Measurements from ENCODE around the gene RBFOX1. TPM values are rescaled to one million over a fixed set of nuclear protein-coding genes. Genes with fewer than 3 reads are reported as not detected.

The RBFOX1 gene
- total RNA-seq, 1 donor from 2014 or later = 0.84 TPM

DNA sequence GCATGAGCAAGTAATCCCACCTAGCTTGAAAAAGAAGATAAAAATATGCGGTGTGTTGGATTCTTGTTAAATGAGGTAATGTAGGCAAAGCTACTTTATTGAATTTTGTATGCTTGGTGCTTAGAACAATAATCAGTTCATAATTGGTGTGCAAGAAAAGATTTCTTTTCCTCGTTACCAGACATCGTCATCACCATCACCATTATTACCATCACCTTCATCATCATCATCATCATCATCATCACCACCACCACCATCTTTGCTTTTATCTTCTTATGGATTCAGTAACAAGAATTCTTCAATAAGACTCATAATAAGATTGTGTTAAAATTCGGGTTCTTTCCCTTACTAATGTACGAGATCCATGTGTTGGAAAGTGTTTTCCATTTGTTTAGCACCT is 173.7 kb downstream of the RBFOX1 start:
- Mint-ChIP-seq H3K27me3 (ENCODE audit: low read depth, unreplicated experiment) (no peaks in the 10 kb centered on the region), H3K9me3 (ENCODE audit: unreplicated experiment) (no peaks in the 10 kb centered on the region), H3K4me1 (ENCODE audit: low read depth, unreplicated experiment) (no peaks in the 10 kb centered on the region), H3K27ac (ENCODE audit: unreplicated experiment) (no peak overlapping the region), H3K36me3 (ENCODE audit: low read depth, unreplicated experiment) (no peaks in the 10 kb centered on the region), H3K4me3 (ENCODE audit: unreplicated experiment) (no peak overlapping the region)
- no peak for DNase-seq (ENCODE audit: low read depth)
- H3K4me1 ChIP-seq (ENCODE audit: insufficient read depth, low read length) = no peaks in the 10 kb centered on the region
- TF ChIP-seq, protein P1, sequence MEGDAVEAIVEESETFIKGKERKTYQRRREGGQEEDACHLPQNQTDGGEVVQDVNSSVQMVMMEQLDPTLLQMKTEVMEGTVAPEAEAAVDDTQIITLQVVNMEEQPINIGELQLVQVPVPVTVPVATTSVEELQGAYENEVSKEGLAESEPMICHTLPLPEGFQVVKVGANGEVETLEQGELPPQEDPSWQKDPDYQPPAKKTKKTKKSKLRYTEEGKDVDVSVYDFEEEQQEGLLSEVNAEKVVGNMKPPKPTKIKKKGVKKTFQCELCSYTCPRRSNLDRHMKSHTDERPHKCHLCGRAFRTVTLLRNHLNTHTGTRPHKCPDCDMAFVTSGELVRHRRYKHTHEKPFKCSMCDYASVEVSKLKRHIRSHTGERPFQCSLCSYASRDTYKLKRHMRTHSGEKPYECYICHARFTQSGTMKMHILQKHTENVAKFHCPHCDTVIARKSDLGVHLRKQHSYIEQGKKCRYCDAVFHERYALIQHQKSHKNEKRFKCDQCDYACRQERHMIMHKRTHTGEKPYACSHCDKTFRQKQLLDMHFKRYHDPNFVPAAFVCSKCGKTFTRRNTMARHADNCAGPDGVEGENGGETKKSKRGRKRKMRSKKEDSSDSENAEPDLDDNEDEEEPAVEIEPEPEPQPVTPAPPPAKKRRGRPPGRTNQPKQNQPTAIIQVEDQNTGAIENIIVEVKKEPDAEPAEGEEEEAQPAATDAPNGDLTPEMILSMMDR (IDR thresholded peaks at IDR 0.05; ENCODE audit: insufficient read depth, low read depth, low read length) = no peak
- TF ChIP-seq EZH2 (IDR thresholded peaks at IDR 0.05; ENCODE audit: insufficient read depth, low read length) = no peak
- no peak for FAIRE-seq
- H3K4me2 ChIP-seq (ENCODE audit: low read length) = no peak overlapping the region
- no peaks in the 10 kb centered on the region for H3K9me3 ChIP-seq (ENCODE audit: insufficient read depth, low read depth, low read length)
- H3K9ac ChIP-seq (ENCODE audit: low read length) = no peak overlapping the region
- H3K36me3 ChIP-seq (ENCODE audit: insufficient read depth, low read length) = no peaks in the 10 kb centered on the region
- H3K27me3 ChIP-seq (ENCODE audit: insufficient read depth, low read length) = no peaks in the 10 kb centered on the region
- no peaks in the 10 kb centered on the region for H3K79me2 ChIP-seq (ENCODE audit: insufficient read depth, low read length)
- no peak overlapping the region for H2AFZ ChIP-seq (ENCODE audit: low read depth, low read length)
- H3K4me3 ChIP-seq (ENCODE audit: insufficient read depth, low read depth, low read length) = no peak overlapping the region
- no peaks in the 10 kb centered on the region for H4K20me1 ChIP-seq (ENCODE audit: insufficient read depth, low read length)
- no peak overlapping the region for H3K27ac ChIP-seq (ENCODE audit: low read depth, low read length)

DNA sequence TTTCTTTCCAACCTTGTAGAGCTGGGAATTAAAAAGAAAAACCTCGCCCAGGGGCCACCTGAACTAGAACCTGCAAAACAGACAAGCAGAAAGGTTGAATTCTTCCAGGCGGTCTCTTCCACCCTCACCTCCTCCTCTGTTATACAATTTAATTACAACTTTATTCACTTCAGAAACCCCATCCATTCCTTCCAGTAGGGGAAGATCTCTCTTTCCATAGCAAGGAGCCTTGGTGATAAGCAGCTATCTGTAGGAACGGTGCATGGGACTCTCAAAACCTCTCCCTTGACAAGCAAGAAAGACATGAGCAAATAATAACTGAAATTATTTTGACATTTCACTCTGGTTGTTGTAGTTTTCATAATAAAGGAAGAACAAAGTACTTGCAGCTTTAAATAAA is 176.0 kb downstream of the RBFOX1 start:
- Histone ChIP-seq H3K4me3 (ENCODE audit: insufficient read depth, low read depth, low read length) (no peak overlapping the region), H3K79me2 (ENCODE audit: insufficient read depth, low read length) (no peaks in the 10 kb centered on the region), H3K9me3 (ENCODE audit: insufficient read depth, low read depth, low read length) (peaks cover 3% of the 10 kb centered on the region), H2AFZ (ENCODE audit: low read depth, low read length) (no peak overlapping the region), H3K27ac (ENCODE audit: low read depth, low read length) (no peak overlapping the region), H4K20me1 (ENCODE audit: insufficient read depth, low read length) (no peaks in the 10 kb centered on the region), H3K4me1 (ENCODE audit: insufficient read depth, low read length) (no peaks in the 10 kb centered on the region), H3K4me2 (ENCODE audit: low read length) (no peak overlapping the region), H3K36me3 (ENCODE audit: insufficient read depth, low read length) (no peaks in the 10 kb centered on the region), H3K27me3 (ENCODE audit: insufficient read depth, low read length) (no peaks in the 10 kb centered on the region), H3K9ac (ENCODE audit: low read length) (no peak overlapping the region)
- FAIRE-seq = no peak
- DNase-seq (ENCODE audit: low read depth) = no peak
- no peaks in the 10 kb centered on the region for H3K9me3 Mint-ChIP-seq (ENCODE audit: unreplicated experiment)
- H3K36me3 Mint-ChIP-seq (ENCODE audit: low read depth, unreplicated experiment) = no peaks in the 10 kb centered on the region
- no peaks in the 10 kb centered on the region for H3K4me1 Mint-ChIP-seq (ENCODE audit: low read depth, unreplicated experiment)
- no peak overlapping the region for H3K27ac Mint-ChIP-seq (ENCODE audit: unreplicated experiment)
- H3K27me3 Mint-ChIP-seq (ENCODE audit: low read depth, unreplicated experiment) = no peaks in the 10 kb centered on the region
- TF ChIP-seq, protein P1 (IDR thresholded peaks at IDR 0.05; ENCODE audit: insufficient read depth, low read depth, low read length) = no peak
- no peak overlapping the region for H3K4me3 Mint-ChIP-seq (ENCODE audit: unreplicated experiment)

DNA sequence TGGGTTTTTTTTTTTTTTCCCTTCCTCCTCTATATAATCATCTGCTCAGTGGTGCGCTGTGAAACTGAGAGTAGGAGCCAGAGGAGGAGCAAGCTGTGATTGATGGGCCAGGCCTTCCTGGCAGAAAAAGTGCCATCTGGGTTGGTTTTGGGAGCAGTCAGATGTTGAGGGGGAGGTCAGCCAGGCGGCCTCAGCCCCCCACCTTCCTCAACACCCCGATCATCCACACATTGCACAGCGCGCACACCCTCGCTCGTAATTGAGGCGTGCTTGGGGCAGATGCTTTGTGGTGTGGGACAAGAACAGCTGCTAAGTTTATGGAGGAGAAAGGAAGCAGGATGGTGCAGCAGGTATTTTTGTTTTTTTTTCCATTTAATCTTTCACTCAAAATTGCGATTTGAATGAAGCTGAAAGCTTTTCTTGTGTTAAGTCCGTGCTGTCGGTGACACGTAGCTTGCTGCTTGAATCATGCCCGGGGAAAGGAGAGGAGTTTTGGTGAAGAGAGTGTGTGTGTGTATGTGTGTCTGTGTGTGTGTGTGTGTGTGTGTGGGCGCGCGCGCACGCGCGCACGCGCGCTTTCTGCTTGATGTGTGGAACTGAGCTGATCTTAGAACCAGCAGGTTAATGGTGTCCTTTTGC is 177.4 kb downstream of the RBFOX1 start:
- DNase-seq (ENCODE audit: low read depth) (no peak), FAIRE-seq (no peak)
- Mint-ChIP-seq H3K36me3 (ENCODE audit: low read depth, unreplicated experiment) (no peaks in the 10 kb centered on the region), H3K4me1 (ENCODE audit: low read depth, unreplicated experiment) (no peaks in the 10 kb centered on the region), H3K27ac (ENCODE audit: unreplicated experiment) (no peak overlapping the region), H3K9me3 (ENCODE audit: unreplicated experiment) (peaks cover 2% of the 10 kb centered on the region), H3K4me3 (ENCODE audit: unreplicated experiment) (no peak overlapping the region), H3K27me3 (ENCODE audit: low read depth, unreplicated experiment) (peaks cover 3% of the 10 kb centered on the region)
- Histone ChIP-seq H4K20me1 (ENCODE audit: insufficient read depth, low read length) (no peaks in the 10 kb centered on the region), H3K9ac (ENCODE audit: low read length) (no peak overlapping the region), H3K4me3 (ENCODE audit: insufficient read depth, low read depth, low read length) (no peak overlapping the region), H3K4me2 (ENCODE audit: low read length) (no peak overlapping the region), H3K9me3 (ENCODE audit: insufficient read depth, low read depth, low read length) (peaks cover 3% of the 10 kb centered on the region), H2AFZ (ENCODE audit: low read depth, low read length) (no peak overlapping the region), H3K79me2 (ENCODE audit: insufficient read depth, low read length) (no peaks in the 10 kb centered on the region), H3K27me3 (ENCODE audit: insufficient read depth, low read length) (no peaks in the 10 kb centered on the region), H3K4me1 (ENCODE audit: insufficient read depth, low read length) (no peaks in the 10 kb centered on the region), H3K27ac (ENCODE audit: low read depth, low read length) (no peak overlapping the region), H3K36me3 (ENCODE audit: insufficient read depth, low read length) (no peaks in the 10 kb centered on the region)
- no peak for TF ChIP-seq EZH2 (IDR thresholded peaks at IDR 0.05; ENCODE audit: insufficient read depth, low read length)
- TF ChIP-seq, protein P1 (IDR thresholded peaks at IDR 0.05; ENCODE audit: insufficient read depth, low read depth, low read length) = no peak
